Activated CD4-positive, alpha-beta T cell treated with anti-CD3 and anti-CD28 coated beads, Interleukin-2, amount 50 U/mL, for 24 hours (primary cell): ENCODE measurements around the gene DEPDC5.
"Not testable (repeated sequence)": the region's sequence is repeated elsewhere in the genome, so short reads cannot be mapped to it uniquely, and the experiment has no call there.

Experiments used
- DNase-seq, 2 donors: peaks; one replicate each; pipeline ENCODE4 v3.0.0-alpha.2; 2020; ENCODE audit warnings: low read depth in 1 of 2, low spot score in 1 of 2

DEPDC5 gene

DNA sequence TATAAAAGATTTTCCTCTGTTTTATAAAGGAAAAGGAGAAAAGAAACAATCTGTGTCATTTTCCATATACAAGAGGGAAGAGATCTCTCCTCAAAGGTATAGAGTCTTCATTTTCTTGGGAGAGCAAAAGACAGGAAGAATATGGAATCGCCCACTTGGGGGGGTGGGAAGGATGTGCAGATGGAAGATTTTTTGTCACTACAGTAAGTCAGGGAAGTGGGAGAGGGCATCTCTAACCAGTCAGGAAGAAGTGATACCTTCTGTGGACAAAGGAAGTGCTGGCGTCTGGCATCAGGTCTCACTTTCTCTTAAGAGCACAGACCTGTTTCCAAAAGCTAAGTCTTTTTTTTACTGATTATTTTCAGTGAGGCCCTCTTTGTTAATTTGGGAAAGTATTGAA, 5.3 kb upstream of the DEPDC5 start:
- DNase-seq, result no peak

DNA sequence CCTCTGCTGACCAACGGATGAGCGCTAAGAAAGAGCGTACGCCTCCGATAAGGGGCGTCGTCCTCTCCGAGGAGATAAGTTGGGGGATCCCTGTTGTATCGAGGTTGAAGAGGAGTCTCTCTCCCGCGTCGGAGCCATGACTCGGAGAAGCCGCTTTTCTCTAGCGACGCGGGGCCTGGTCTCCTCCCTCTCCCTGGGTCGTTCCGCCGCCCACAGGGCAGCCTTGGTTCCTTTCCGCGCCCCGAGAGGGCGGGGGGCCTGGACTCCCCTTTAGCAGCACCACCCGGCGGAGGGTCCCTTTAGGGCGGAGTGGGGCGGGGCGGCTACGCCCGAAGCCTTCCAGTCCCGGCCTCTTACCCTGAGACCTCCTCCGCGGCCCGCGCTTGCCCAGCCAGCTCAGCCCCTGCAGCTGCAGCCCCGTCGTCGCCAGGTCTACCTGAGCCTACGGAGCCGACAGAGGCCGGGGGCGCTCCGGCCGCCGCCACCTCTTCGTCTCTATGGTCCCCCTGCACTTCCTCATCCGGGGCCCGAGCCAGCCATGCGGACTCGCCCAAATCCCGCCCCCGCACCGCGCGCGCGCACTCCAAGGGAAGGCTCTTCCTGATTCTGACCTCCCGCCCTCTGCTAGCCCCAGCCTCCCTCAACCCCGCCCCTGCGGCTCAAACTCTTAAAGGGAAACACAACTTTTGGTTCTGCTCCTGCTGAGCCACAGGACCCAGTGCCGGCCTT, 4.0 kb upstream of the DEPDC5 start, which contains the start of gene PRR14L:
Gene PRR14L, minus strand, starts transcription at position 497 of the 729 bp plus-strand sequence. CDS start 11,272 bp downstream, outside the sequence.
- peak; percentile 99 for DNase-seq

DNA sequence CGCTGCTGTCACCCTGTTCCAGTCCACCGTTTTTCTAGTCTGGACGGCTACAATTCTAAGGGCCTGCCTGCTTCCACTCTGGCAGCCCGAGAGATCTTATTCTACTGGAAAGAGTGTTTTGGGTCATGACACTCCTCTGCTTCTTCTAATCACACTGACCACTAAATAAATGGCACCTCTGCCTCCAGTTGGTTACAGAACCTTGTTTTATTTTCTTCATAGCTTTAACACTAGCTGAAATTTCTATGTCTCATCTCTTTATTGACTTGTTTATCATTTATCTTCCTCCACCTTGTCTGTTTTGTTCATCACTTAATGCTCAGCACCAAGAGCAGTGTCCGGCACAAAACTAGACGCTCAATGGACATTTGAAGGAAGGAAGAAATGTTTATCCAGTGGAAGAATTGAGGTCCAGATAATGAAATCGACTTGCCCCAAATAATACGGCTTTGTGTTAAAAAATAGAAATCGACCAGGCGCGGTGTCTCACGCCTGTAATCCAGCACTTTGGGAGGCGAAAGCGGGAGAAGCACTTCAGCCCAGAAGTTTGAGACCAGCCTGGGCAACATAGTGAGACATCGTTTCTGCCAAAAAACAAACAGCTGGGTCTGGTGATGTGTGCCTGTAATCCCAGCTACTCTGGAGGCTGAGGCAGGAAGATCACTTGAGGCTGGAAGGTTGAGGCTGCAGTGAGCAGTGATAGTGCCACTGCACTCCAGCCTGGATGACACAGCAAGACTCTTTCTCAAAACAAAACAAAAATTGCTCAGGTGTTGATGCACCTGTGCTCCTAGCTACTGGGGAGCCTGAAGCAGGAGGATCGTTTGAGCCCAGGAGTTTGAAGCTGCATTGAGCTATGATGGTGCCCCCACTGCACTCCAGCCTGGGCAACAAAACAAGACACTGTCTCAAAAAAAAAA, 3.2 kb upstream of the DEPDC5 start:
- no peak for DNase-seq

DNA sequence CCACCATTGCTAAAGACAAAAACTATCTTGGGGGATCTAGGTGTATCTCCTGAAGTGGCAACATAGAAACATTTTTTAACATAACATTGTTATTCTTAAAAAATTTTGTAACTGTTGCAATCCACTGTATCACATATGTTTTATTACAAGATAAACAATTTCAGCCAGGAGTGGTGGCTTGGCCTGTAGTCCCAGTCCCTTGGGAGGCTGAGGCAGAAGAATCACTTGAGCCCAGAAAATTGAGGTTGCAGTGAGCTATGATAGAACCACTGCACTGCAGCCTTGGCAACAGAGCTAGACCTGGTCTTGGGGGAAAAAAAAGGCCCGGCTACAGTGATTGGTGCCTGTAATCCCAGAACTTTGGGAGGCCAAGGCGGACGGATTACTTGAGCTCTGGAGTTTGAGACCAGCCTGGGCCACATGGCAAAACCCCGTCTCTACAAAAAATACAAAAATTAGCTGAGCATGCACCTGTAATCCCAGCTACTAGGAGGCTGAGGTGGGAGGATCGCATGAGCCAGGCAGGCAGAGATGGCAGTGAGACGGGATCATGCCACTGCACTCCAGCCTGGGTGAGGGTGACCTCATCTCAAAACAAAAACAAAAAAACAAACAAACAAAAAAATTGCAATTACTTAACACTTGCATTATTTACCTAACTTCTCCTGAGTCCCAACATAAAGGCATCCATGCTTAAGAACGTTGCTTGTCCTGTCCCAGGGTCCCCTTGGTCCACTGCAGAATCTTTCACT, 1.5 kb upstream of the DEPDC5 start:
- no peak for DNase-seq

DNA sequence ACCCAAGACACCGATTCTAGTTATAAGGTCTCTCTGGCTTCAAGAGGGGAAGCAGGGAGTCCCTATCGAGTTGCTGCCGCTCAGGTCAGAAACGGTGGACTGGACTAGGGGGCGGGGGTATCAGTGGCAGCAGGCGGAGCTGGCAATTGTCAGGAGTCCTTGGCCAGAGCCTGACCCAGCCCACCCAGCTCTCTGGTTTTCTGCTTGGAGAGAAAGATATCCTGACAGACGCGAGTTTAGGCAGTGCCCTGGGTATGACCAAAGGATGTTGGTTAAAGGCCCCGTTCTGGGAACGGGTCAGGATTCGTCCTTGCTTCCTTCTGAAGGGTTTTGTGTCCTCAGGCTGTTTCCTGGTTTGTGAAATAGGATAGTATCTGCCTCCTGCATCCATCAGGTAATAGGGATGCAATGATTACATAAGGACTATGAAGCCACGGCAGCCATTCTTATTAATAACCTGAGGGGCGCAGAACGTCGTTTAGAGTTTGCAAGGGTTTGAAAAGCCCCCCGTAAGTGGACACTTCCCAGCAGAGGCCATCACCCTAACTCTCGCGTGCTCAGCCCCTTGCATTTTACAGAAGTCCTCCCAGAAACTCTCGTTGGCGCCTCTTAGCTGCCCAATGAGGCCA, 700 bp upstream of the DEPDC5 start:
- no peak for DNase-seq

DNA sequence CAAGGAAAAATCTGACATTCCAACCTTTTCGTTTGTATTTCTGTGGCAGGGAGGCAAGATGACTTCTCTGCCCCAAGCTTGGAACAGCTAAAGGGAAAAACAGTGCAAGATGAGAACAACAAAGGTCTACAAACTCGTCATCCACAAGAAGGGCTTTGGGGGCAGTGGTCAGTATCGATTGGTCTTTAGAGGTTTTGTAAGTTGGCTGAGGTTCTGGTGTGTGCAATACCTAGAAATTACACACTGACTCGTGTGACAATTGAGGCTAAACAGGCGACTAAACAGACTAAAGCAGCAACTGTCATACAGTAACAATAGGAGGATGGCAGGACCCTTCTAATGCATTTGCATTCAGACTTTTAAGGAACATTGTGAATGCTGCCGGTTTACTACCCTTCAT, 994 bp downstream of the DEPDC5 start:
- DNase-seq, result no peak

DNA sequence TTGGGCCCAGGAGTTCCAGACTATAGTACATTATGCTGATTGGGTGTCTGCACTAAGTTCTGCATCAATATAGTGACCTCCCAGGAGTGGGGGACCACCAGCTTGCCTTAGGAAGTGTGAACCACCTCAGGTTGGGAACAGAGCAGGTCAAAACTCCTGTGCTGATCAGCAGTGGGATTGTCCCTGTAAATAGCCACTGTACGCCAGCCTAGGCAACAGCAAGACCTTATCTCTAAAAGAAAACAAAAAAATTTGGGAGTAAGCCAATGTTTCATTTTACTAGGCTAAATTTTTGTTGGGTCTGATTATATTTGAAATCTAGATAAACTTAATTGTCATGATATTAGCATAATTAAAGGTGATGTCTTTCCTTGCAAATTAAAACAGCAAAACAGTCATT, 3.4 kb downstream of the DEPDC5 start:
- DNase-seq, result no peak

DNA sequence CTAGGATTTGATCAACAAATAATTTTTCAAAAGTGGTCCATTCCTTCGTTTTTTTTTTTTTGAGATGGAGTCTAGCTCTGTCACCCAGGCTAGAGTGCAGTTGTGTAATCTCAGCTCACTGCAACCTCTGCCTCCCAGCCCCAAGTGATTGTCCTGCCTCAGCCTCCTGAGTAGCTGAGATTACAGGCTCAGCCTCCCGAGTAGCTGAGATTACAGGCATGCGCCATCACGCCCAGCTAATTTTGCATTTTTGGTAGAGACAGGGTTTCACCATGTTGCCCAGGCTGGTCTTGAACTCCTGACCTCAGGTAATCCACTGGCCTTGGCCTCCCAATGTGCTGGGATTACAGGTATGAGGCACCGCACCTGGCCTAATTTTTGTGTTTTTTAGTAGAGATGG, 5.0 kb downstream of the DEPDC5 start:
- not testable (repeated sequence) for DNase-seq

DNA sequence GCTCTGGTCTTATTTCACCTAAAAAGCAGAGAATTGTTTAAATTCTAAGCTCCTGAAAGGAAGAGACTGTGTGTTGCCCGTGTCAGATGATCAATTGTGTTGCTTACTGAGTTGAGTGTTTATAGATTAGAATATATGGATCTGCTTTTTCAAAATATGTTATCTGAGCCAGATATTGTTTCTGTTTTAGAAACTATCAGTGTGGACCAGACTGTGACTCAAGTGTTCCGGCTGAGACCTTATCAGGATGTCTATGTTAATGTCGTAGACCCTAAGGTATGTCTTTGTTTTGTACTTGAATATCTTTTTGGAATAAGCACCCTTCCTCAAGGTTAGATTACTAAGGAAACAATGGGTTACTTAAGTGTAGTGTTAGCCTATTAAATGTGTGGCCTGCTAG, 11.0 kb downstream of the DEPDC5 start:
- no peak for DNase-seq

DNA sequence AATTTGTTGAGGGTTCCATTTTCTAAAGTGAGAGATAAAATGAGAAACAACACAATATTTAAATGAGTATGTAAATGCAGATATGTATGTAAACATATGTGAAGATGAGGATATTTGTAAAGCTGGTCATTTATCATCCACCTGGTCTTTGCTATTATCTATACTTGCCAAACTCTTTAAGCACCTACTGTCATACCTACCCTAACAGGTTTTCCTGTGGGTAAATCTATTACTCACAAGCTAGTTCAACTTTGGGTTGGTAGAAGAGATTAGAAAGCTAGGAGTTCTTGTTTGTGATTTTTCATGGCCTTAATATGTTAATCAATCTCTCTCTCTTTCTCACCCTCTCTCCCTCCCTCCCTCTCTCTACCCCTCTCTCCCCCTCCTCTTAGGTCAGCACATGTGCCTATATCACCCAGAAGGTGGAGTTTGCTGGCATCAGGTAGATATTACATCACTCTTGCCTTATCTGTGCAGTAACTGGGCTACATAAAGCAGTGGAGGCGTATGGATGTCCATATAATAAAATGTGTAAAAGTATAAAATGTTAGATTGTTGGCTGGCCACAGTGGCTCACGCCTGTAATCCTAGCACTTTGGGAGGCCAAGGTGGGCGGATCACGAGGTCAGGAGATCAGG, 14.7 kb downstream of the DEPDC5 start:
- no peak for DNase-seq

DNA sequence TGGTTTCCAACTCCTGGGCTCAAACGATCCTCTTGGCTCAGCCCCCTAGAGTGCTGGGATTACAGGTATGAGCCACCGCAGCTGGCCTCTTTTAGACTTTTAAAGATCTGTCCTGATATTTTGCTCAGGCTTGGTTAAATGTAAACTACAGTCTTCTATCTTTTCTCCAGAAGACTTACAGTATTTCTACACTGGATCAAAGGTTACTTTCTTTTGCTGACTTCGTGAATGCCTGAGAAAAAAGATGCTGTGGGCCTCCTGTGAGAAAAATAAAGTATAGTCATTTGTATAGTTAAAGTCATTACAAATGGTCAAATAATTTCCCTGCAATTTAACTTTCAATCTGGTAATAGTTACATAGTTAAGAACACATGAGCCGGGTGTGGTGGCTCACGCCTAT, 19.6 kb downstream of the DEPDC5 start:
- DNase-seq, result no peak

DNA sequence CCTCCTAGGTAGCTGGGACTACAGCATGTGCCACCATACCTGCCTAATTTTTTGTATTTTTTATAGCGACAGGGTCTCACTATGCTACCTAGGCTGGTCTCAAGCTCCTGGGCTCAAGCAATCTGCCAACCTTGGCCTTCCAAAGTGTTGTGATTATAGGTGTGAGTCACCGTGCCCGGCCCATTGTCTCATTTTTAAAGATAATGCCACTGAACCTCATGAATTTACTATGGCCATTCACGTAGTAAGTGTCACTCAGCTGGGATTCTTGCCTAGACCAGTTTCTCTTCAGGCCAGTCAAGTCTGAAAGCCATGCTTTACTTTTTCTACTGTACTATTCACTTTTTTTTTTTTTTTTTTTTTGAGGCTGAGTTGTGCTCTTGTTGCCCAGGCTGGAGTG, 22.4 kb downstream of the DEPDC5 start:
- DNase-seq, result no peak

DNA sequence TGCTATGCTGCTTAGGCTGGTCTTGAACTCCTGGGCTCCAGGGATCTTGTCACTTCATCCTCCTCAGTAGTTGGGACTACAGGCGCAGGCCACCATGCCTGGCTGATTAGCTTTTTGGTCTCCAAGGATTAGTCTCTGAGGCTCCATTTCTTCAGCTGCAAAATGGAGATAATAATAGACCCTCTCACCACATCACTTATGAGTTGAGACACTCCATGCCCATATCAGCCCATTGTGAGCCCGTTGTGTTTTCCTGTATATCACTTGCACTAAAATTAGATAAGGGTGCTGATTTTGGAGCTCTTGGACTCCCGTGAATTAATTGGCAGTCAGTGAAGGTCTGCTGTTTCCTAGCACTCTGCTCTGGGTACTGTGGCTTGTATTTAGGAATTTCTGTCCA, 36.0 kb downstream of the DEPDC5 start:
- DNase-seq, result no peak

DNA sequence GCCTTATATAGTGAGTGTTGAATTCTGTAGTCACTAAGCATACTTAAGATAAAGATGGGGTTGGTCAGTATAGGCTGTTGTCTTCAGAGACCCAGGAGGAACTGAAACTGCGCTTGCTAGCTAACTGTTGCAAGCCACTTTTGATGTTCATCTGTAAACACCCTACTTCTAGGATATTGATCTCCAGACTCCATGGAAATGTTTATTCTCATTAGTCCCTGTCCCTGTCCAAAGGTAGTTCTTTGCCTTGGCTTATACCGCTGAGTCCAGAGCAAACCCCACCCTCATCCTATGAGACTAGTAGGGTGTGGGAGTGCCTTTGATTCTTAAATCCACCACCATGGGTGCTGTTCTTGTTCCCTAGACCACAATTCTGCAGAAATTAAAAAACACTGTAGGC, 36.4 kb downstream of the DEPDC5 start:
- DNase-seq, result no peak

DNA sequence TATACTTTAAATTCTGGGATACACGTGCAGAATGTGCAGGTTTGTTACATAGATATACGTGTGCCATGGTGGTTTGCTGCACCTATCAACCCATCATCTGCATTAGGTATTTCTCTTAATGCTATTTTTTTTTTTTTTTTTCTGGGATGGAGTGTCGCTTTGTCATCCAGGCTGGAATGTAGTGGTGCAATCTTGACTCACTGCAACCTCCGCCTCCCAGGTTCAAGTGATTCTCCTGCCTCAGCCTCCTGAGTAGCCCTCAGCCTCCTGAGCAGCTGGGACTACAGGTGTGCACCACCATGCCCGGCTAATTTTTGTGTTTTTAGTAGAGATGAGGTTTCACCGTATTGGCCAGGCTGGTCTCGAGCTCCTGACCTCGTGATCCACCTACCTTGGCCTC, 45.5 kb downstream of the DEPDC5 start:
- not testable (repeated sequence) for DNase-seq

DNA sequence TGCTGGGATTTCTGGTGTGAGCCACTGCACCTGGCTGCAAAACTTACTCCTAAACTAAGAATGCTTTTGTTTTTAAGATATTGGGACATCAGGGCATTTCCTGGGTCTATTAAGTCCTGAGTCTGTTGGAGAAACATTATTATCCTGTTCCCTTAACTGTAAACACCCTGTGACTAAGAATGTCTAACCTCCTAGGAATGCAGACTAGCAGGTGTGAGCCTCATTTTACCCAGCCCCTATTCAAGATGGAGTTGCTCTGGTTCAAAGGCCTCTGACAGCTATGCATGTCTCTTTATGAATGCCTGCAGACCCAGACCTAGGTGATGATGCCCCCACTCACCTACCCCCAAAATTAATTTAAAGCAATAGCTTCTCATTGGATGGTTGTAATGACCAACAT, 46.2 kb downstream of the DEPDC5 start:
- DNase-seq, result no peak

DNA sequence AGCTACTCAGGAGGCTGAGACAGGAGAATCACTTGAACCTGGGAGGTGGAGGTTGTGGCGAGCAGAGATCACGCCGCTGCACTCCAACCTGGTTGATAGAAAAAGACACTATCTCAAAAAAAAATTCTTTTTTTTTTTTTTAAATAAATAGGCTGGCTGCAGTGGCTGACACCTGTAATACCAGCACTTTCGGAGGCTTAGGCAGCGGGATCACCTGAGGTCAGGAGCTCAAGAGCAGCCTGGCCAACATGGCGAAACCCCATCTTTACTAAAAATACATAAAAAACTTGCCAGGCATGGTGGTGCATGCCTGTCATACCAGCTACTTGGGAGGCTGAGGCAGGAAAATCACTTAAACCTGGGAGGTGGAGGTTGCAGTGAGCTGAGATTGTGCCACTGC, 47.0 kb downstream of the DEPDC5 start:
- DNase-seq, result not testable (repeated sequence)

DNA sequence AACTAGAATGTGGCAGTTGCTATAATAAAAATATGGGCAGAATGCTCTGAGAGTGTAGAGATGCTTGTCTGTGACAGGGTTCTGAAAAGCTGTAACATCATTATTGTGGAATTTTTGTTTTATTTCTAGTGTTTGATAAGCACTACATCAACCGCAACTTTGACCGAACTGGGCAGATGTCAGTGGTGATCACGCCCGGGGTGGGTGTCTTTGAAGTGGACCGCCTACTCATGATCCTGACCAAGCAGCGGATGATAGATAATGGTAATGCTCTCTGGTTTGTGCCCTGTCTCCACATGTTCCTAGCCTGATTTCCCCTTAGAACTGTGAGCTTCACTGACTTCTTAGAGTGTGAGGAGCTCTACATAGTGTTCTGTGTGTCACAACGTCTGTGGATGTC, 48.8 kb downstream of the DEPDC5 start:
- no peak for DNase-seq

DNA sequence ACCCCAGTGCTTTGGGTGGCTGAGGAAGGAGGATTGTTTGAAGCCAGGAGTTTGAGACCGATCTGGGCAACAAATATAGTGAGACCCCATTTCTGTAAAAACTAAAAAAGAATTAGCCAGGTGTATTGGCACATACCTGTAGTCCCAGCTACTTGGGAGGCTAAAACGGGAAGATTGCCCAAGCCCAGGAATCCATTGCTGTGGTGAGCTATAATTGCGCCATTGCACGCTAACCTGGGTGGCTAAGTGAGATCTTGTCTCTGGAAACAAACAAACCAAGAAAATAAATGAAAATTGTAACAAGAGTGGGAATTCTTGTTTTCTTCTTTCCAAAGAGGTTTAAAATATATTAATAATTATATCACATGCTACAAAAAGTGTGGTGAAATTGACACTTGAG, 52.9 kb downstream of the DEPDC5 start:
- DNase-seq, result no peak

DNA sequence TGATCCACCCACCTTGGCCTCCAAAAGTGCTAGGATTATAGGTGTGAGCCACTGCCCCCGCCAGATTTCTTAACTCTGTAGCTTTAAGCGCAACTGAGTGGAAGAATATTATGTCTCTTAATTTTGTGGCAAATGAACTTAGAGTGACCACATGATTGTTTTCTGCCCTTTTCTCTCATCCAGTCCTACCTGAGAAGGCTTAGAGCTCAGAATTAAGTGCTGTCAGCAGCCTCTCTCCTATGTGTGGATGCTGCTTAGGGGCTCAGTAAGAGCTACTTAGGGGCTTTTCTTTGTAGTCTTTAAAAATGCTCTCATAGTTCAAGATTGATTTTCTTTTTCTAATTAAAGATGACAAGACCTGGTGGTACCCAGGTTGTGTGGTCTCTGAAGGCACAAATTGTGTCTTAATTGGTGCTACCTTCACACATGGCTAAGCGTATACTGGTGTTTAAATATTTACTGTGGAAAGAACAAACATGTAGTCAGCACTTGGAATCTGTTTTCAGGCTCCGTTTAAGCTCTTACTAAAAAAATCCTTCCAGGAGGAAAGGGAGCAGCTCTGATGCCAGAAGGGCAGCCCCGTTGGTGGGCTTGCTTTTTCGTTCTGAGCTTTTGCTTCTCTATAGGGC, 59.3 kb downstream of the DEPDC5 start:
- no peak for DNase-seq
